ENCODE measurements around the gene SERINC2. TPM values are rescaled to one million over a fixed set of nuclear protein-coding genes. Genes with fewer than 3 reads are reported as not detected.

Gene SERINC2
- total and polyA plus RNA-seq, 10 of the 15 experiments (the other 5 are each of a cell fraction or from before 2014, with no cell fraction given): 0.02 to 9.4 (median 0.50) TPM

GRCh38 chr1:31422505-31423319 is 9.7 kb downstream of the SERINC2 start (continued):
- TF ChIP-seq BRCA1 (IDR thresholded peaks at IDR 0.05; ENCODE audit: low read depth, low read length) (no peak), BCLAF1 (IDR thresholded peaks at IDR 0.05) (no peak), POU2F2 (IDR thresholded peaks at IDR 0.05; ENCODE audit: borderline replicate concordance, low read depth, low read length) (no peak), ZNF687 (IDR thresholded peaks at IDR 0.05) (no peak), KDM1A (IDR thresholded peaks at IDR 0.05; ENCODE audit: borderline replicate concordance) (no peak), MYB (IDR thresholded peaks at IDR 0.05; ENCODE audit: borderline replicate concordance, low read depth, low read length) (no peak), ZZZ3 (IDR thresholded peaks at IDR 0.05; ENCODE audit: control insufficient read depth, insufficient read length, low read depth) (no peak), BHLHE40 (IDR thresholded peaks at IDR 0.05; ENCODE audit: borderline replicate concordance in 1 of 2, low read depth in 2 of 2, low read length in 1 of 2) (peak in 1 of 2 experiments; percentile 25; a peak in 1 of 4 replicates), MXI1 (IDR thresholded peaks at IDR 0.05; ENCODE audit: low read depth, low read length) (0 out of 2 replicates have a peak, but pooled peaks have one; percentile 18), TBL1XR1 (IDR thresholded peaks at IDR 0.05; ENCODE audit: low read depth, low read length) (no peak), CEBPZ (IDR thresholded peaks at IDR 0.05; ENCODE audit: low read depth, low read length) (no peak), RUNX3 (IDR thresholded peaks at IDR 0.05; ENCODE audit: low read length) (peak; percentile 93)
- TF ChIP-seq, protein P1, sequence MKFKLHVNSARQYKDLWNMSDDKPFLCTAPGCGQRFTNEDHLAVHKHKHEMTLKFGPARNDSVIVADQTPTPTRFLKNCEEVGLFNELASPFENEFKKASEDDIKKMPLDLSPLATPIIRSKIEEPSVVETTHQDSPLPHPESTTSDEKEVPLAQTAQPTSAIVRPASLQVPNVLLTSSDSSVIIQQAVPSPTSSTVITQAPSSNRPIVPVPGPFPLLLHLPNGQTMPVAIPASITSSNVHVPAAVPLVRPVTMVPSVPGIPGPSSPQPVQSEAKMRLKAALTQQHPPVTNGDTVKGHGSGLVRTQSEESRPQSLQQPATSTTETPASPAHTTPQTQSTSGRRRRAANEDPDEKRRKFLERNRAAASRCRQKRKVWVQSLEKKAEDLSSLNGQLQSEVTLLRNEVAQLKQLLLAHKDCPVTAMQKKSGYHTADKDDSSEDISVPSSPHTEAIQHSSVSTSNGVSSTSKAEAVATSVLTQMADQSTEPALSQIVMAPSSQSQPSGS (IDR thresholded peaks at IDR 0.05; ENCODE audit: low read length): no peak
